ENCODE measurements around the gene UTP25.

DNA sequence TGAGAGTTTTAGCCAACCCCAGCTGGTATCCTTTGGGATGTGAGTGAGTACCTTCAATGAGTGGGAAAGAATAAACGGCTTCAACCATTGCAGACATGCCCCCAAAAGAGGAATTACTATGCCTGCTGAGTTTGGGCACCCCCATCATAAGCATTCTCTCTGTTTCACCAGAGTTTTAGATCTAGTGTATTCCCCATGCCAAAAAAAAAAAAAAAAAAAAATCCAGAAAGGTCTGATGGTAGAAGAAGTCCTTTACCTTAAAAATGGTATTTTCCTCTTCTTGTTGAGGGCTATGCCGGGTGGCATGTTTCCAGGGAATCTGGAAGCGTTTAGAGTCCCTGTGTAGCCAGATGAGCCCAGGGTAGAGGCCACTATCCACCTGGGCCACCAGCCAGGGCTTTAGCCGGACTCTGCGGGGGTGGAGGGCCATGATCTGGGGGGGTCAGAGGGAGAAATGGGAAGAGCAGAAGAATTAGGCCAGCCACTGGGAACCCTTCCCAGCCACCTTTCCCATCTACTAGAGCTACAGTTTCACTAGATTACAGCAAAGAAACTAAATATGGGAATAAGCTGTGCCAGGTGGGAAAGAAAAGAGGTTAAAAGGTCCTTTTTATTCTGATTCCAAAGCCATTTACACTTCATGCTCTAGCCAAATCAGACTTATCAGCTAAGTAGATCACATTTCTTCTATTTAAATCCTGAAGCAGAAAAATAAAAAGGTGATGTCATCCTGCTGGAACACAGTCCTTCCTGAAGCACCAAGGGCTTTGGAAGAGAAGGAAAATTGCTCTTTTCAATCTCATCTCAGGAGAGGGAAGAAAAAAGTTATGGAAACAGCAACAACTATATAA is 26.6 kb upstream of the UTP25 start:
- TF ChIP-seq, protein P1, sequence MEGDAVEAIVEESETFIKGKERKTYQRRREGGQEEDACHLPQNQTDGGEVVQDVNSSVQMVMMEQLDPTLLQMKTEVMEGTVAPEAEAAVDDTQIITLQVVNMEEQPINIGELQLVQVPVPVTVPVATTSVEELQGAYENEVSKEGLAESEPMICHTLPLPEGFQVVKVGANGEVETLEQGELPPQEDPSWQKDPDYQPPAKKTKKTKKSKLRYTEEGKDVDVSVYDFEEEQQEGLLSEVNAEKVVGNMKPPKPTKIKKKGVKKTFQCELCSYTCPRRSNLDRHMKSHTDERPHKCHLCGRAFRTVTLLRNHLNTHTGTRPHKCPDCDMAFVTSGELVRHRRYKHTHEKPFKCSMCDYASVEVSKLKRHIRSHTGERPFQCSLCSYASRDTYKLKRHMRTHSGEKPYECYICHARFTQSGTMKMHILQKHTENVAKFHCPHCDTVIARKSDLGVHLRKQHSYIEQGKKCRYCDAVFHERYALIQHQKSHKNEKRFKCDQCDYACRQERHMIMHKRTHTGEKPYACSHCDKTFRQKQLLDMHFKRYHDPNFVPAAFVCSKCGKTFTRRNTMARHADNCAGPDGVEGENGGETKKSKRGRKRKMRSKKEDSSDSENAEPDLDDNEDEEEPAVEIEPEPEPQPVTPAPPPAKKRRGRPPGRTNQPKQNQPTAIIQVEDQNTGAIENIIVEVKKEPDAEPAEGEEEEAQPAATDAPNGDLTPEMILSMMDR (IDR thresholded peaks at IDR 0.05 in 4 of 5, conservative IDR thresholded peaks at IDR 0.05 in 1 of 5): no peak
- no peak for TF ChIP-seq POLR2A (IDR thresholded peaks at IDR 0.05)
